ENCODE measurements around the gene NRCAM.

Gene NRCAM

GRCh38 chr7:108145401-108145800, 310.8 kb downstream of the NRCAM start:
- no peak for DNase-seq

- no peak for DNase-seq
Measured at GRCh38 chr7:108144931-108145330, 311.3 kb downstream of the NRCAM start.

- no peak for DNase-seq
Measured at GRCh38 chr7:108143658-108144420, 312.4 kb downstream of the NRCAM start.

- DNase-seq, result no peak
Measured at GRCh38 chr7:108142675-108143259, 313.5 kb downstream of the NRCAM start.

- no peak for DNase-seq
Measured at GRCh38 chr7:108142180-108142579, 314.1 kb downstream of the NRCAM start.

- no peak for DNase-seq
Measured at GRCh38 chr7:108140671-108141070, 315.6 kb downstream of the NRCAM start.

GRCh38 chr7:108138911-108139310, 317.3 kb downstream of the NRCAM start:
- no peak for DNase-seq

- no peak for DNase-seq
Measured at GRCh38 chr7:108137993-108138392, 318.2 kb downstream of the NRCAM start.

GRCh38 chr7:108137040-108137439, 319.2 kb downstream of the NRCAM start:
- DNase-seq, result no peak

GRCh38 chr7:108136191-108136688, 320.0 kb downstream of the NRCAM start:
- no peak for DNase-seq

GRCh38 chr7:108135446-108136190, 320.6 kb downstream of the NRCAM start:
- no peak for DNase-seq

- no peak for DNase-seq
Measured at GRCh38 chr7:108134486-108134885, 321.8 kb downstream of the NRCAM start.

- DNase-seq, result peak; percentile 96
Measured at GRCh38 chr7:108132551-108133265, 323.5 kb downstream of the NRCAM start.

- DNase-seq, result no peak
Measured at GRCh38 chr7:108130261-108130660, 326.0 kb downstream of the NRCAM start, which contains the start of gene LAMB4. LAMB4 (minus strand) TSS chr7:108130361; CDS start chr7:108123164, 7,197 bp downstream.

GRCh38 chr7:108129018-108129965, 326.9 kb downstream of the NRCAM start:
- DNase-seq, result no peak

- DNase-seq, result no peak
Measured at GRCh38 chr7:108128514-108128913, 327.7 kb downstream of the NRCAM start.

GRCh38 chr7:108127461-108127860, 328.8 kb downstream of the NRCAM start:
- DNase-seq, result no peak

- no peak for DNase-seq
Measured at GRCh38 chr7:108124820-108125219, 331.4 kb downstream of the NRCAM start.

GRCh38 chr7:108122181-108122580, 334.1 kb downstream of the NRCAM start:
- no peak for DNase-seq

- no peak for DNase-seq
Measured at GRCh38 chr7:108120933-108121332, 335.3 kb downstream of the NRCAM start.

GRCh38 chr7:108120196-108120595, 336.0 kb downstream of the NRCAM start:
- no peak for DNase-seq

GRCh38 chr7:108118959-108119358, 337.3 kb downstream of the NRCAM start:
- peak; percentile 5 for DNase-seq
